AG04449 (cell line): ENCODE data around the gene LPAR3.

Experiments used
- CTCF ChIA-PET: fragments of 350-600 bp; formaldehyde crosslinking; extraction: SDS; loops from one replicate; lab custom pipeline; 2021; ENCODE audit warnings: antibody characterized with exemption; lab: Yijun Ruan, JAX
- POLR2A ChIA-PET: fragments of 400-600, 350-600 bp; formaldehyde crosslinking; extraction: SDS; loops from one replicate; lab custom pipeline; 2020; ENCODE audit warnings: antibody characterized with exemption, inconsistent platforms; lab: Yijun Ruan, JAX
- DNase-seq: peaks from one replicate; pipeline ENCODE4 v3.0.0-alpha.2; 2010; ENCODE audit warnings: low read depth, low spot score
- H3K4me3 ChIP-seq: 2 replicates; pipeline ENCODE4 v1.5.1; 2011; ENCODE audit warnings: low read depth, mild to moderate bottlenecking, control low read depth, low read length
- TF ChIP-seq, protein P1 (sequence below): IDR thresholded peaks from one replicate; pipeline ENCODE4 v1.5.1; 2011; ENCODE audit warnings: mild to moderate bottlenecking, moderate library complexity, low read length, control low read depth, inconsistent platforms; ENCODE audit not compliant: insufficient read depth; ENCODE audit errors: missing control alignments

LPAR3 gene

DNA sequence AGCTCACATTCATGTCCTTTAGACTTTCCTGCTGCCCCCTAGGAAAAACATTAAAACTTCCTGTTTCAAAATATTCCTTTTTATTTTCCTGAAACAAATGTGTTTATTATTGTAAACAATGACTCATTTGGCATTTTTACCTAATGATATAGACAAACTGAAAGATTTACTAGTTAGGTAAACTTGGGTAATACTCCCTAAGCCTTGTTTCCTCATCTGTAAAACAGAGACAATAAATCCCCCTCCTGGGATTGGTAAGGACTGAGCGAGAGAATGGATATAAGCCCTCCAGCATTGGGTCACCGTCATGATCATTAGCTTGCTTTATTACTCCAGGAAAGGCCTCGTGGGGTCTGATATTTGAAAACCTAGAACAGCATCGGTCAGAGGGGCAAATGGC, 59.8 kb downstream of the LPAR3 start:
- ChIA-PET POLR2A (no interaction called here), CTCF (no interaction called here)
- TF ChIP-seq, protein P1, sequence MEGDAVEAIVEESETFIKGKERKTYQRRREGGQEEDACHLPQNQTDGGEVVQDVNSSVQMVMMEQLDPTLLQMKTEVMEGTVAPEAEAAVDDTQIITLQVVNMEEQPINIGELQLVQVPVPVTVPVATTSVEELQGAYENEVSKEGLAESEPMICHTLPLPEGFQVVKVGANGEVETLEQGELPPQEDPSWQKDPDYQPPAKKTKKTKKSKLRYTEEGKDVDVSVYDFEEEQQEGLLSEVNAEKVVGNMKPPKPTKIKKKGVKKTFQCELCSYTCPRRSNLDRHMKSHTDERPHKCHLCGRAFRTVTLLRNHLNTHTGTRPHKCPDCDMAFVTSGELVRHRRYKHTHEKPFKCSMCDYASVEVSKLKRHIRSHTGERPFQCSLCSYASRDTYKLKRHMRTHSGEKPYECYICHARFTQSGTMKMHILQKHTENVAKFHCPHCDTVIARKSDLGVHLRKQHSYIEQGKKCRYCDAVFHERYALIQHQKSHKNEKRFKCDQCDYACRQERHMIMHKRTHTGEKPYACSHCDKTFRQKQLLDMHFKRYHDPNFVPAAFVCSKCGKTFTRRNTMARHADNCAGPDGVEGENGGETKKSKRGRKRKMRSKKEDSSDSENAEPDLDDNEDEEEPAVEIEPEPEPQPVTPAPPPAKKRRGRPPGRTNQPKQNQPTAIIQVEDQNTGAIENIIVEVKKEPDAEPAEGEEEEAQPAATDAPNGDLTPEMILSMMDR = no peak
- DNase-seq = no peak
- H3K4me3 ChIP-seq = no peak overlapping the region

DNA sequence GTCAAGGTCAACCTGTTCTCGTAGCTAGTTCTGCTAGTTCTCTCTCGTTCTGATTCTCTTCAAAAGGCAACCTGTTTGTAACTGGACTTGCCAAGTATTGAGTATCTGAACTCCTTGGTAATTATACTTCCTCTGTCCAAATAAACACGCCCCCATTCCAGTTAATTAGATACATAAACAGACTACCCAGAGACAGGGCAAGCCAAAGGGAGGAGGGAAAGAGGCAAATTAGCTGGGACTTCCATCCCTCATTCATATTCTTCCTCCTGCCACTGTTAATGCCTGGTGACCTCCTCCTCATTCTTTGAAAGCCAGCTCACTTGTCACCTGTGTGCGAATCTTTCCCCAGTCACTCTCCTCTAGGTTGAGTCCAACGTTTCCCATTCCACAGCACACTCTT, 62.9 kb downstream of the LPAR3 start:
- POLR2A ChIA-PET = no interaction called here
- CTCF ChIA-PET = interaction anchor here (0.8 kb wide), 1 partner anchor 86 kb away, joined by 3 read pairs; no protein-coding TSS in a partner anchor
- DNase-seq = no peak
- H3K4me3 ChIP-seq = no peak overlapping the region
- TF ChIP-seq, protein P1 = no peak

DNA sequence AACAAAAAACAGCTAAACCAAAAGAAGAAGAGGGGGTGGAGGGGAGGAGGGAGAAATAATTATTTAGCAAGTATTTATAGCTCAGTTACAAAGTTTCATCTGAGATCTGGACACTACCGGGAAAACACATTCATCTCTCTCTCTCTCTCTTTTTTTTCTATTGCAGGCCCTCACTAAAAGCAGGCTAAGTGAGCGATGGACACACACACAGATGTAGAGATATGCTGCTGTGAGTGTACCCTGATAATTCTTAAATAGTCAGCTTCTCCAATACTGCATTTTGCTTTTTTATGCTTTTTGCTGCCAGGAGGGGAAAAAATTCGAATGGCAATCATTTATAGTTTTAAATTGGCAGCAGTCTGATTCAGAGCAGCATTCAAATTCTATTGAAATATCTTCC, 65.0 kb downstream of the LPAR3 start:
- H3K4me3 ChIP-seq = no peak overlapping the region
- TF ChIP-seq, protein P1 = no peak
- POLR2A ChIA-PET = no interaction called here
- no peak for DNase-seq
- CTCF ChIA-PET = interaction anchor here (1.3 kb wide), 1 partner anchor 46 kb away, joined by 3 read pairs; no protein-coding TSS in a partner anchor

DNA sequence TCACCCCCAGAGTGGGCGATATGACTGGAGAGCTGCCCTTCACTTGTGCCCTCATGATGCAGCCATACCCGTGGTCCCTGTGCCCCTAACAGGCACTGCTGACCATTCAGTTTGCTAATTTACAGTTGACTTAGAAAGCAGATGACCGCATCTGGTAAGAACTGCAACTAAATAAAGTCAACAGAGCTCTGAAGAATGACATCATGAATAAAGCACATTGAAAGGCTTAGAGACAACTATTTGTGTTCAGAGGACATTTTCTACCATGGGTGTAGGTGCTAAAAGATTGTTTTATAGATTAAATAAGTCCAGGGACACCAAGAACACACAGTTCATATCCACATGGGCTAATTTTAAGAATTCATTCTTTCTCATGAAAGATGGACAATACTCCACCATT, 65.5 kb downstream of the LPAR3 start:
- TF ChIP-seq, protein P1 = no peak
- ChIA-PET CTCF (interaction anchor here (0.6 to 1.3 kb wide), 2 partner anchors 45 to 393 kb away, joined by 3 read pairs; no protein-coding TSS in a partner anchor), POLR2A (no interaction called here)
- DNase-seq = no peak
- H3K4me3 ChIP-seq = no peak overlapping the region

DNA sequence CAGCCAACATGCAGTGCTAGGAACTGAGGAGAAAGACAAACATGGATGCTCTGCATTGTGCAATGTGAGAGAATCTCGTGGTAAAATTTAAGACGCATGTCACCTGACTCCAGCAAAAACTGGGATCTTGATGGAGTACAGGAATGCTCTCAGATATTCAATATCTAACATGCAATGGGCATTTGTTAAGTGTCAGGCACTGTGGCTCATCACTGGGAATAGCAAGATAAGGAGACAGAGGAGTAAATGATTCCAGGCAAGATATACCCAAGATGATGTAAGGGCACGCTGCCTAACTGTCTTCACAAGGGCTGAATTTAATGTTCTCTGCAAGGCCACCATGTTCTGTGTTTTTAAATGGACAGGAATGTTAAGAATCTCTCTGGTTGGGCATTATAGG, 67.8 kb downstream of the LPAR3 start:
- ChIA-PET POLR2A (no interaction called here), CTCF (no interaction called here)
- TF ChIP-seq, protein P1 = no peak
- DNase-seq = no peak
- H3K4me3 ChIP-seq = no peak overlapping the region

DNA sequence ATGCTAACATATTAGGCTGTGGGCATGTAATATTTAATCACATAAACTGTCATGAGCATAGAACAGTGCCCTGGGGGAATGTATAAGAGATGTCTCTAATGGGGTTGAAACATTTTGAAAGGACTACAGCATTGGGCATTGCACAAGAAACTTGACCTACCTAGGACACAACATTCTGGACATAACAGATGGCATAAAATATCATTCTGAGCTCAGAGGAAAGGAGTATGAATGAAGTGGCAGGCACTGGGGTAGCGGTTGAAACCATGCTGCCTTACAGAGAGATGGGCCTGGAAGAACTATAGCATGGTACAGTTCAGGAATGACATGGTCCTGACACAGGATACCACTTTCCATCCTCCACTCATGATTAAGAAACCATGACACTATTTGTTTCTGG, 69.0 kb downstream of the LPAR3 start:
- ChIA-PET POLR2A (no interaction called here), CTCF (no interaction called here)
- DNase-seq = no peak
- TF ChIP-seq, protein P1 = no peak
- no peak overlapping the region for H3K4me3 ChIP-seq
